ENCODE measurements around the gene ADCY2. TPM values are rescaled to one million over a fixed set of nuclear protein-coding genes. Genes with fewer than 3 reads are reported as not detected.

ADCY2 gene
- polyA plus RNA-seq, 1 of the 3 experiments (the other 2 are of a cell fraction) = not detected

- no peaks in the 10 kb centered on the region for H3F3A ChIP-seq (replicated peaks; ENCODE audit: insufficient read depth)
- H3K4me2 ChIP-seq = no peak overlapping the region
- H3K36me3 ChIP-seq (replicated peaks in 1 of 2; ENCODE audit: control insufficient read depth in 1 of 2, insufficient read depth in 2 of 2, low read length in 1 of 2) = no peaks in the 10 kb centered on the region
- DNase-seq = no peak
- no peak overlapping the region for H3K27ac ChIP-seq (ENCODE audit: low read depth in 2 of 2, low read length in 1 of 2)
- H3K4me1 ChIP-seq (ENCODE audit: control insufficient read depth in 1 of 2, insufficient read depth in 2 of 2, low read depth in 1 of 2, low read length in 1 of 2) = peaks cover 0 to 2% of the 10 kb centered on the region in 2 experiments; a peak in 1 of 4 replicates
- H3K27me3 ChIP-seq (ENCODE audit: insufficient read depth) = peaks cover 43% of the 10 kb centered on the region; the same call in 1 of the 2 replicates
- H2AFZ ChIP-seq (ENCODE audit: low read depth) = no peak overlapping the region
- CTCF ChIA-PET = interaction anchor here (1.5 to 1.6 kb wide), 2 partner anchors 9 to 33 kb away, joined by 4 to 8 read pairs; no protein-coding TSS in a partner anchor
- no peaks in the 10 kb centered on the region for H3K9me2 ChIP-seq
- no peaks in the 10 kb centered on the region for H4K20me1 ChIP-seq (ENCODE audit: insufficient read depth)
- no peaks in the 10 kb centered on the region for H3K79me2 ChIP-seq (ENCODE audit: insufficient read depth)
- POLR2A ChIA-PET = no interaction called here
- H3K4me3 ChIP-seq (ENCODE audit: low read depth in 2 of 2, low read length in 1 of 2) = no peak overlapping the region
- 35% methylated on average over 16 of the region's 18 CpGs for WGBS (ENCODE audit: low lambda C conversion rate)
- H3K9me3 ChIP-seq = no peaks in the 10 kb centered on the region
- no peak for TF ChIP-seq MXI1 (IDR thresholded peaks at IDR 0.05; ENCODE audit: low read depth, low read length)
- TF ChIP-seq IRF3 (IDR thresholded peaks at IDR 0.05; ENCODE audit: low read depth, low read length) = no peak
- no peak for TF ChIP-seq NRF1 (IDR thresholded peaks at IDR 0.05; ENCODE audit: low read depth, low read length)
- TF ChIP-seq TAF1 (IDR thresholded peaks at IDR 0.05; ENCODE audit: borderline replicate concordance, low read depth, low read length) = no peak
- no peak for TF ChIP-seq YY1 (IDR thresholded peaks at IDR 0.05; ENCODE audit: low read depth)
- no peak for TF ChIP-seq SIN3A (IDR thresholded peaks at IDR 0.05; ENCODE audit: borderline replicate concordance, low read depth, low read length)
- TF ChIP-seq CTCF (IDR thresholded peaks at IDR 0.05) = no peak
- no peak for TF ChIP-seq SMC3 (IDR thresholded peaks at IDR 0.05; ENCODE audit: low read depth, low read length)
- no peak for TF ChIP-seq CHD2 (IDR thresholded peaks at IDR 0.05; ENCODE audit: low read length, partially characterized antibody)
- TF ChIP-seq, protein P1, sequence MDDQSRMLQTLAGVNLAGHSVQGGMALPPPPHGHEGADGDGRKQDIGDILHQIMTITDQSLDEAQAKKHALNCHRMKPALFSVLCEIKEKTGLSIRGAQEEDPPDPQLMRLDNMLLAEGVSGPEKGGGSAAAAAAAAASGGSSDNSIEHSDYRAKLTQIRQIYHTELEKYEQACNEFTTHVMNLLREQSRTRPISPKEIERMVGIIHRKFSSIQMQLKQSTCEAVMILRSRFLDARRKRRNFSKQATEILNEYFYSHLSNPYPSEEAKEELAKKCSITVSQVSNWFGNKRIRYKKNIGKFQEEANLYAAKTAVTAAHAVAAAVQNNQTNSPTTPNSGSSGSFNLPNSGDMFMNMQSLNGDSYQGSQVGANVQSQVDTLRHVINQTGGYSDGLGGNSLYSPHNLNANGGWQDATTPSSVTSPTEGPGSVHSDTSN (IDR thresholded peaks at IDR 0.05) = no peak
- TF ChIP-seq, protein P2, sequence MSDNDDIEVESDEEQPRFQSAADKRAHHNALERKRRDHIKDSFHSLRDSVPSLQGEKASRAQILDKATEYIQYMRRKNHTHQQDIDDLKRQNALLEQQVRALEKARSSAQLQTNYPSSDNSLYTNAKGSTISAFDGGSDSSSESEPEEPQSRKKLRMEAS (IDR thresholded peaks at IDR 0.05; ENCODE audit: low read depth) = no peak
- TF ChIP-seq ELF1 (IDR thresholded peaks at IDR 0.05) = no peak
- TF ChIP-seq NFIC (IDR thresholded peaks at IDR 0.05; ENCODE audit: borderline replicate concordance) = no peak
- TF ChIP-seq MEF2A (IDR thresholded peaks at IDR 0.05; ENCODE audit: borderline replicate concordance, low read depth) = no peak
- no peak for TF ChIP-seq RAD21 (IDR thresholded peaks at IDR 0.05; ENCODE audit: low read length)
- no peak for TF ChIP-seq GATA2 (CRISPR knock-in tag; IDR thresholded peaks at IDR 0.05)
- no peak for TF ChIP-seq FOXJ3 (CRISPR knock-in tag; IDR thresholded peaks at IDR 0.05)
- no peak for TF ChIP-seq GABPA (IDR thresholded peaks at IDR 0.05; ENCODE audit: low read depth)
- no peak for TF ChIP-seq RCOR1 (IDR thresholded peaks at IDR 0.05; ENCODE audit: low read length)
- H3K9ac ChIP-seq = no peak overlapping the region
Observed at GRCh38 chr5:7824995-7825394, 429.1 kb downstream of the ADCY2 start.

Measured in SK-N-SH (cell line).